ENCODE results near the gene CCT7.

Gene CCT7

GRCh38 chr2:73225513-73226360 lies 8.4 kb upstream of the CCT7 start:
- DNase-seq (ENCODE audit: low read depth in 3 of 3) = no peak

DNA sequence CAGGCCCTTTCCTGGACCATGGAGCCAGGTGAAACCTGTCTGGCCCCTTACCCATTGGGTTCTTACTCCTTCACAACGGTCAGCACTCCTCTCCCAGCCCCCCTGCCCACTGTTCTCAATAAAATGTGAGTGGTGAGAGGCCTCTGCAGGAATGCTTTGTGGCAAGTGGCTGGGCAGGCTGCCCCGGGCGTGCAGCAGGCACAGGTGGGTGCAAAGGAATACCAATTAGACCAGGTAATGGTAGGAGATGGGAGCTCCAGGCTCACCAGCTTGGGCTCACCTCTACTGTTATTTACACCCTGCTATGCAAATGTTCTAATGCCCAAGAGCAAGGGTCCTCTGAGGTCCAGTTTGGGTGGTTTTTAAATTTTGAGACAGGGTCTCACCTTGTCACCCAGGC lies 7.0 kb upstream of the CCT7 start:
- no peak for DNase-seq (ENCODE audit: low read depth in 3 of 3)

- no peak for DNase-seq (ENCODE audit: low read depth in 3 of 3)
Measured at GRCh38 chr2:73228631-73229030, 5.5 kb upstream of the CCT7 start.

DNA sequence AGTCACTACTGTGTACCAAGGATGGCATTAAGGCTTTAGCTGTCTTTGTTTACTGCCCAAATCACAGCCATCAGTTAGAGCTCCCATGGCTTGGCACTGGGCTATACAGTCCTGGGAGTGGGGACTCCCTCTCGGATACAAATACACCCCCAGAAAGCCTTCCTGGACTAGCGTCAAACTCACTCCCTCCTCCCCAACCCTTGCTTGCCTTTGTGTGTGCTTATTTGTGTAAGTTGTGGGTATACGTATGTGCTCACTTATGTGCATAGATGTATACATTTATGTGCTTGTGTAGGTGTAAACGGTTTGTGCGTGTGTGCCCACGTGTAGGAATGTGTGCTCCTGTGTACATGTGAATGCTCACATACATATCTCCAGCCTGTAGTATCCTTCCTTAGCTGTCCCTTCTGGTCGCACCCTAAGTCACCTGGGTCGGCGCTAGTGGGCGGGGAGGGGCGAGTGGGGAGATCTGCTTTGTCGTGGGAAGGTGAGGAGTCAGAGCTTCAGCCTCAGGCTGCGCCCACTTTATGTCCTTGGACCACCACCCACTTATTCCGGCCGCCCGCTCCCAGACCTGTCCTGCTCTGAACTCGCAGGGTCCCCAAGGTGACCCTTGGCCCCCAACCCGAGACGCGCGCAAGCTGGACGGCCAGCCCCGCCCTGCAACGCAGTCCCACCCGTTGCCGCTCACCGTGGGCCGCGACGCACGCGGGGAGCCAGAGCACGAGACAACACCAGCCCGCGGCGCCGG lies 1.5 kb upstream of the CCT7 start:
- no peak for DNase-seq (ENCODE audit: low read depth in 3 of 3)

GRCh38 chr2:73233154-73233931 lies 765 bp upstream of the CCT7 start, which contains the start of gene PRADC1:
Gene PRADC1, minus strand, starts transcription at chr2:73233239. Its CDS starts 79 bp downstream, at chr2:73233160.
- DNase-seq (ENCODE audit: low read depth in 3 of 3) = peak; percentile 87 to 92 (median 90)

DNA sequence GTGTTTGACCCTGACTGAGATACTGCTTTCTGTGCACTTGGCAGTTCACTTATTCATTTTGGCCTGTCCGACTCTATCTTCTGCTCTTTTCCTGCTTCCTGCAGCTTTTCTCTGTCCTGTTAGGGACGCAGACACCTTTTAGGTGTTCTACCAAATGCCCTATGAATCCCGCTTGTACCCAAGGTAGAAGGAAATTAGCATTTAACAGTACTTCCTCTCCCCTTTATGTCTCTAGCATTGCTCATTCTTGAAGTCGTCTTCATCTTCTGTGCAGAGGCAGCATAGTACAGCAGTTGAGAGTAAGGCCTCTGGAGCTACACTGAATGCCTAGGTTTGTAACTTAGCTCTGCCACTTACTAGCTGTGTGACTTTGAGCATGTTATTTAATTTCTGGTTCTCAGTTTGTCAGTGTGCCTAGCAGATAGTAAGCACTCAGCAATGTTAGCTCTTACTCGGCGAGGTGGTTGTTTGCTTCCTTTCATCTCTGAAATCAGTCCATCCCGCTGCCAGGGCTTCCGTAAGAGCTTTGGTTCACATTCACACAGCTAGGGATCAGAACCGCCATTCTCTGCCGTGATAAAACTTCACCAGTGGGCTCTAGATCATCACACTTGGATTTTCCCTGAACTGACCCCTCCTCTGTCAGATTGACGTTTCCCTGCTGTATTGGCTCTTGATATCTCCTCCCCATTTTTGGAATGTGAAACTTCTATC lies 1.4 kb downstream of the CCT7 start:
- no peak for DNase-seq (ENCODE audit: low read depth in 3 of 3)

- DNase-seq (ENCODE audit: low read depth in 3 of 3) = no peak
Measured at GRCh38 chr2:73237168-73237567, 3.1 kb downstream of the CCT7 start.

DNA sequence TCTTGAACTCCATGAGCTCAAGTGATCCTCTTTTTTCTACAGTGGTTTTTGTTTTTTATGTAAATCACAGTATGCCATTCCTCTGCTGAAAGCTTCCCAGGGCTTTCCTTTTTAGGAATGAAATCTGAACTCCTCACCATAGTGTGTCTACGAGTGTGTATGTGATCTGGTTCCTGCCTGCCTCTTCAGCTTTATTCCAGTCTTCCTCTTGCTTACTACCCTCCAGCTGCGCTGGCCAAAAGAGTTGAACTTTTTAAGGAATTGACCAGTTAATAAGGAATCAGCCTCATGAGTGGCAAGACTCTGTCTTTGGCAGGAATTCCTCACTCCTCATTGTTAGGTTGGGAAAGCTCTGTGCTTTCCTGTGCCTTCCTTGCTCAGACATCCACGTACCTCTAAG lies 4.0 kb downstream of the CCT7 start:
- no peak for DNase-seq (ENCODE audit: low read depth in 3 of 3)

GRCh38 chr2:73238976-73239375 lies 4.9 kb downstream of the CCT7 start:
- DNase-seq (ENCODE audit: low read depth in 3 of 3) = no peak

GRCh38 chr2:73239776-73240175 lies 5.7 kb downstream of the CCT7 start:
- DNase-seq (ENCODE audit: low read depth in 3 of 3) = no peak

GRCh38 chr2:73243884-73244570 lies 9.9 kb downstream of the CCT7 start:
- DNase-seq (ENCODE audit: low read depth in 3 of 3) = no peak

- no peak for DNase-seq (ENCODE audit: low read depth in 3 of 3)
Measured at GRCh38 chr2:73244580-73244979, 10.5 kb downstream of the CCT7 start.

DNA sequence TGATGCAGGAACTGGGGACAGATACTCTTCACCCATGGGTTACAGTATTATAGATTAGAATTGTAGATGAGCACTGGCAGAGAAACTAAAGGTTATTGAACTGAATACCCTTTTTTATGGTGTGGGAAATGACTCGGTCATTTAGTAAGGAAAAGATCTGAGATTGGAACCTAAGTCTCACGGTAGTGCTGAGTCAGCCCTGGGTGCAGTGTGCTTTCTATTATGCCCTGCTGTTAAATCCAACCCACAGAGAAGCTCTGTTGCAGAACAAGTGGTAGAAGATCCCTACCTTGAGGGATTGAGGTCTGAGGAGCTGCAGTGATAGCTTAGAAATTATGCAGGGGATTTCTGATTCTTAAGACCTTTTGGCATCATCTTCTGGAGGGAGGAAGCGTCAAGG lies 12.7 kb downstream of the CCT7 start:
- no peak for DNase-seq (ENCODE audit: low read depth in 3 of 3)

- no peak for DNase-seq (ENCODE audit: low read depth in 3 of 3)
Measured at GRCh38 chr2:73249636-73250035, 15.5 kb downstream of the CCT7 start.

- no peak for DNase-seq (ENCODE audit: low read depth in 3 of 3)
Measured at GRCh38 chr2:73250872-73251846, 17.1 kb downstream of the CCT7 start.

DNA sequence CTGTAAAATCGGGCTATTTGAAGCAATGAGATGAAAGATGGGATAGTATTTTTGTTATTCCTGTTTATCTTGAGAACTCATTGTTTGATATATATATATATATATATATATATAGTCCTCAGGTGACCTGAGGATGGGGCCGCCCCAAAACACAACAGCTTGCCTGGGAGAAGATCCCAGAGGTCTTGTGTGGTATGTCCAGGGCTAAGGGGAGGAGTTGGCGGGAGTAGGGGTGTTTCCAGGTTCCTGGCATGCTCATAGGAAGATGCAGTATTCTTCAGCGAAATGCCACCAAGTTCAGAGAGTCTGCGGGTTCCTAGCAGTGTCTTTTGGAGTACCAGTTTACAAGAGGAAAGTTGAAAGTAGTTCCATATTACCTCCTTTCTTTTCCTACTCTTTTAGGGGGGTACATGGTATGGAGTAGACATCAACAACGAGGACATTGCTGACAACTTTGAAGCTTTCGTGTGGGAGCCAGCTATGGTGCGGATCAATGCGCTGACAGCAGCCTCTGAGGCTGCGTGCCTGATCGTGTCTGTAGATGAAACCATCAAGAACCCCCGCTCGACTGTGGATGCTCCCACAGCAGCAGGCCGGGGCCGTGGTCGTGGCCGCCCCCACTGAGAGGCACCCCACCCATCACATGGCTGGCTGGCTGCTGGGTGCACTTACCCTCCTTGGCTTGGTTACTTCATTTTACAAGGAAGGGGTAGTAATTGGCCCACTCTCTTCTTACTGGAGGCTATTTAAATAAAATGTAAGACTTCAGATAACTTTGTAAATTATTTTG lies 18.3 kb downstream of the CCT7 start:
- DNase-seq (ENCODE audit: low read depth in 3 of 3) = no peak

- no peak for DNase-seq (ENCODE audit: low read depth in 3 of 3)
Measured at GRCh38 chr2:73253400-73253799, 19.3 kb downstream of the CCT7 start.

DNA sequence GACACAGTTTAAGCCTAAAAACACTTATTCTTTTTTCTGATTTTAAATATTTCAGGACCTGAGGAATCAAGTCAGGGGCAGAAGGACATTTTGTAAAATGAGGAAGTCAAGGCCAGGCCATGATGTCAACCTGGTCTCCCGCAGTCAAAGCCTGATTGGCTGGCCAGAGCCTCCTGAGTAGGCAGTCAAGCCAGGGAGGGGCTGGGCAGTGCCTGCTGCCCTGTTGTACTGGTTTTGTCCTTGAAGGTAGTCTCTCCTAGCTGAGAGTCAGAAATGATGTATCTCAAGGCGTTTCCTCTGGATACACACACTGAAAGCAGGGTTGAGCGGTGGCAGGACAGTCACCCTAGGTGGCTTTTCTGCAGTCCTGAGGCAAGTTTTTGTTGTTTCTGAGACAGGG lies 19.8 kb downstream of the CCT7 start:
- no peak for DNase-seq (ENCODE audit: low read depth in 3 of 3)

All from stimulated activated CD4-positive, alpha-beta T cell treated with anti-CD3 and anti-CD28 coated beads, TNF-alpha, amount 100 ng/mL, for 48 hours (primary cell).